ENCODE data around the gene LYRM2. TPM values are rescaled to one million over a fixed set of nuclear protein-coding genes. Genes with fewer than 3 reads are reported as not detected.

The LYRM2 gene, protein sequence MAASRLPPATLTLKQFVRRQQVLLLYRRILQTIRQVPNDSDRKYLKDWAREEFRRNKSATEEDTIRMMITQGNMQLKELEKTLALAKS
- 10 to 100 TPM; 25.5 to 26.4 TPM for total RNA-seq

DNA sequence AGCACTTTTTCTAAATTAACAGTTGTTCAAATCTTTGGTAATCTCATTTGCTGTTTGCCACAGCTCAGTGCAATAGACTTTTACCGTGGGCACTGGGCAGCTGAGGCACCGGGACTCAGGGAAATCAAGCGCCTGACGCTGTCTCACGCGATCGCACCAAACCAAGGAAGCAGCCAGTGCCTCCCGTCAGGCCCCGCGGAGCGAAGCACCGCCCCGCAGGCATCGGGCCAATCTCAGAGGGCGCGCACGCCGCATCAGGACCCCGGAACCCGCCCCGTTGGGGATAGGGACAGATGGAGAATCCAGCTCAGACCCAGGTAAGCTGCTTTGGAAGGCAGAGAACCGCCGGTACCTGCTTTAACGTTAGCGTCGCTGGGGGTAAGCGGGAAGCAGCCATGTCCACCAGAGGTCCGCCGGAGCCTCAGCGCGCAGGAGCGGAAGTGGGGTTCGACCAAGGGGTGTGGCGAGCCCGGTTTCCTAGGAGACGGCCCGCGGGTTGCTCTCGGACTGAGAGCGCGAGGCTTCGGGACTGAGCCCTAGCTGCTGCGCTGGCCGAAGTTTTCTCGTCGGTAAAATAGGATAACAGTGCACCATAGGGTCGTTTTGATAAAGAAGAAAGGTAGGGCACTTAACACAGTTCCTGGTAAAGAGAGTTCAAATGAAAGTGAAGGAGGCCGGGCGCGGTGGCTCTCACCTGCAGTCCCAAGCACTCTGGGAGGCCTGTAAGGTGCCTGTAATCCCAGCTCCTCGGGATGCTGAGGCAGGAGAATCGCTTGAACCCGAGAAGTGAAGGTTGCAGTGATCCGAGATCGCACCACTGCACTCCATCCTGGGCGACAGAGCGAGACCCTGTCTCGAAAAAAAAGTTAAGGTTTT lies at the start of gene LYRM2:
LYRM2 (minus strand) TSS at position 428 of the 876 bp plus-strand sequence; CDS start at position 397, 31 bp downstream.
- H3K27ac Mint-ChIP-seq: peak within 1 kb of the TSS; percentile 96
- intact Hi-C loops (cut with micrococcal nuclease): loop anchor here (1.0 to 2.0 kb wide), 5 partner anchors 28 to 949 kb away; partner anchors contain the start of genes ANKRD6, CASP8AP2, MAP3K7 and PNRC1
- CTCF ChIA-PET: interaction anchor here (0.8 to 3.6 kb wide), 7 partner anchors 9 to 656 kb away, joined by 3 to 21 read pairs (median 4); partner anchors contain the start of genes ANKRD6 and MDN1
- POLR2A ChIA-PET: interaction anchor here (0.8 to 1.5 kb wide), 10 partner anchors 15 to 556 kb away, joined by 3 to 5 read pairs (median 3); partner anchors contain the start of genes ANKRD6, CASP8AP2, RRAGD and UBE2J1
- peak within 1 kb of the TSS; percentile 81 for H3K4me3 Mint-ChIP-seq
- peak; percentile 95 for DNase-seq
- no peaks in the 10 kb centered on the region for H3K9me3 Mint-ChIP-seq
- no peaks in the 10 kb centered on the region for H3K27me3 Mint-ChIP-seq
- peaks cover 32% of the 10 kb centered on the region for H3K4me1 Mint-ChIP-seq (ENCODE audit: low read depth)
- H3K36me3 Mint-ChIP-seq: peaks cover 33% of the 10 kb centered on the region

DNA sequence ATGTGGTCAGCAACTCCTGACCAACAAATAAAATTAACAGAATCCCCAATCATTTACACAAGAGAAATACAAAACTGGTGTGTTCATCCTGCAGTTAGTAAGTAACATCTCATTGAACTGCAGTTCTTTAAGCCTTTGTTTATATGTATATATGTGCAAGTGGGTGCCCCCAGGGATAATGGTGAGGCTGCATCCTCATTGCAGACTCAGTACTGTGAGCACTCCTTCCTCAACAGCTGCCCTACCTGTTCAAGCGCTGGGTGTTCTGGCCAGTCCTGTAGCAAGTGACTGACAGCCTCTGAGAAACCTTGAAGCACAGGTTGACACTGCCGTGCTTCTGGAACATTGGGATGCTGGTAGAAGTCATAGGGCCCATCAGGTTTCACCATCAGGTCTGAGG lies 49.8 kb upstream of the LYRM2 start:
- peaks cover 5% of the 10 kb centered on the region for H3K4me1 Mint-ChIP-seq (ENCODE audit: low read depth)
- H3K27ac Mint-ChIP-seq: no peak overlapping the region
- H3K4me3 Mint-ChIP-seq: no peak overlapping the region
- H3K27me3 Mint-ChIP-seq: no peaks in the 10 kb centered on the region
- no peaks in the 10 kb centered on the region for H3K9me3 Mint-ChIP-seq
- POLR2A ChIA-PET: no interaction called here
- peaks cover 49% of the 10 kb centered on the region for H3K36me3 Mint-ChIP-seq
- intact Hi-C loops (cut with micrococcal nuclease): no loop called here
- CTCF ChIA-PET: no interaction called here
- DNase-seq: no peak

DNA sequence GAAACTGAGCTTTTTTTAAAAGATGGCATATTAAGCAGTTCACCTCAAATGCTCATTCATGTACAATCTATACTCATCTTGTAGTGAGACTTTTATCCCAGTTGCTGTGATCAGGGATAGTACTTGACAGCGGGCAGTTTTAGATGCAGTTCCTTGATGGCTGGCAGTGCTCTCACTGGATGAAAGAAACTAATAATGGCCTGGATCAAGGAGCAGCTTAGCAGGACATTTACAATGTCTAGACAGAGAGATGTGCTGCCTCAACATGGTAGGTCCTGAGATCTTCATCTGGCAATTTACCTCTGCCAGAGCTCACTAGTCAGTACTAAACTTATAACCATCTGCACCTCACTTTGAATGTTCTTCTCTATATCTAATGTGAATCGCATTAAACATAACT lies 46.8 kb upstream of the LYRM2 start:
- H3K27me3 Mint-ChIP-seq: no peaks in the 10 kb centered on the region
- CTCF ChIA-PET: no interaction called here
- H3K9me3 Mint-ChIP-seq: no peaks in the 10 kb centered on the region
- intact Hi-C loops (cut with micrococcal nuclease): no loop called here
- DNase-seq: no peak
- no peaks in the 10 kb centered on the region for H3K4me1 Mint-ChIP-seq (ENCODE audit: low read depth)
- POLR2A ChIA-PET: no interaction called here
- no peak overlapping the region for H3K27ac Mint-ChIP-seq
- H3K4me3 Mint-ChIP-seq: no peak overlapping the region
- peaks cover 56% of the 10 kb centered on the region for H3K36me3 Mint-ChIP-seq

DNA sequence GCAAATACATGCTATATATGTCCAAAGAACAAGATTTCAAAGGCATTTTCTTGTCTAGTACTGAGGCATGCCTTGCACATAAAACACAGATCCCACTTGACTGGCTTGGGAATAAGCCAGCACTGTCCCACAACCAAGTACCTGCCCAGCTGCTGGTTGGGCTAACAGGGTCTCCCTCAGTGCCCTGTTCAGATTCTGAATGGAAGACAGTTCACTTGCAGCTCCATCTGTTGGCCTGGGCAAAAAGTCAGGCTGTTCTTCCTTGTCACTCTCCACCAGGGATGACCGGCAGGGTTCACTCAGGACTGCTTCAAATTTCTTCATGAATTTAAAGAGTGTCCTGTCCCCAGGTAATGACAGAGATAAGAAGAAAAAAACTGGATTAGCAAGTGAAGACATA lies 44.4 kb upstream of the LYRM2 start:
- ChIA-PET CTCF (no interaction called here), POLR2A (no interaction called here)
- Mint-ChIP-seq H3K27ac (no peak overlapping the region), H3K36me3 (peaks cover 55% of the 10 kb centered on the region), H3K27me3 (no peaks in the 10 kb centered on the region), H3K4me1 (ENCODE audit: low read depth) (no peaks in the 10 kb centered on the region), H3K4me3 (no peak overlapping the region), H3K9me3 (no peaks in the 10 kb centered on the region)
- intact Hi-C loops (cut with micrococcal nuclease): no loop called here
- DNase-seq: no peak

DNA sequence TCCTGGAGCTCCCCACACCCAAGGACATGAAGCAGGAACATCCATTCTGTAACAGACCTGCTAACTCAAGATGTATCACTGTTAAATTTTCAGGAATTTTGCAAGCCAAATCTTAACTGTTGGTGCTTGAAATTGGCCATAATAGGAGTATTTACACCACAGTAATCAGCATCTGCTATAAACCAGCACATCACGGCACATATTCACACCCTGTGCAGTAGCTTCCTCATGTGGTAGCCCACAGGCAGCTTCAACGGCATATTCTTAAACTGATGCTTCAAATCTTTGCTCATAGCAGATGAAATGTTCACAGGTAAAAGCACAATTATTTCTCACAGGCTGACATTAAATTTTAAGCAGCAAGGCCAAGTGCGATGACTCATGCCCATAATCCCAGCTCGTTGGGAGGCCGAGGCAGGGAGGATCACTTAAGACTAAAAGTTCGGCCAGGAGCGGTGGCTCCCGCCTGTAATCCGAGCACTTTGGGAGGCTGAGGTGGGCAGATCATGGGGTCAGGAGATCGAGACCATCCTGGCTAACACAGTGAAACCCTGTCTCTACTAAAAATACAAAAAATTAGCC lies 43.5 kb upstream of the LYRM2 start:
- no peak for DNase-seq
- CTCF ChIA-PET: interaction anchor here (1.0 kb wide), 1 partner anchor 250 kb away, joined by 3 read pairs; no protein-coding TSS in a partner anchor
- Mint-ChIP-seq H3K27ac (no peak overlapping the region), H3K4me3 (no peak overlapping the region), H3K4me1 (ENCODE audit: low read depth) (no peaks in the 10 kb centered on the region), H3K27me3 (no peaks in the 10 kb centered on the region), H3K36me3 (peaks cover 52% of the 10 kb centered on the region), H3K9me3 (no peaks in the 10 kb centered on the region)
- intact Hi-C loops (cut with micrococcal nuclease): no loop called here
- POLR2A ChIA-PET: interaction anchor here (0.8 kb wide), 1 partner anchor 29 kb away, joined by 4 read pairs; no protein-coding TSS in a partner anchor

DNA sequence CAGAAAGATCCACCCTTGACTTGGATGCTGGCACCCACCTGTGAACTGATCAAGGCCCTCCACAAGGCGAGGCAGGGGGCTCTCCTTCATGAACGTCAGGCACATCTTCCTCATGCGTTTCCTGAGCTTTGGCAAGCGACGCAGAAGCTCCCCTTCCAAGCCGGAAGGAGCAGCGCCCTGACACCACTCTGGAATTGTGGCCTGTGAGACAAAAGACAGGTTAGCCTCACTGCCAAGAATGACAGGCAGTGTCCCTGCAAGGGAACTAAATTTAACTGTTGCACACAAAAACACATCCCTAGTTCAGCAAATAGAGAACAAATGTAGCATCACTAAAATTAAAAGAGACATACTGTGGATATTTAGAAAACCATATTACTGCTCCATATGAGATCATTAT lies 42.0 kb upstream of the LYRM2 start:
- DNase-seq: no peak
- H3K4me3 Mint-ChIP-seq: no peak overlapping the region
- CTCF ChIA-PET: no interaction called here
- no peaks in the 10 kb centered on the region for H3K27me3 Mint-ChIP-seq
- POLR2A ChIA-PET: no interaction called here
- intact Hi-C loops (cut with micrococcal nuclease): no loop called here
- no peaks in the 10 kb centered on the region for H3K9me3 Mint-ChIP-seq
- peaks cover 52% of the 10 kb centered on the region for H3K36me3 Mint-ChIP-seq
- no peaks in the 10 kb centered on the region for H3K4me1 Mint-ChIP-seq (ENCODE audit: low read depth)
- no peak overlapping the region for H3K27ac Mint-ChIP-seq

DNA sequence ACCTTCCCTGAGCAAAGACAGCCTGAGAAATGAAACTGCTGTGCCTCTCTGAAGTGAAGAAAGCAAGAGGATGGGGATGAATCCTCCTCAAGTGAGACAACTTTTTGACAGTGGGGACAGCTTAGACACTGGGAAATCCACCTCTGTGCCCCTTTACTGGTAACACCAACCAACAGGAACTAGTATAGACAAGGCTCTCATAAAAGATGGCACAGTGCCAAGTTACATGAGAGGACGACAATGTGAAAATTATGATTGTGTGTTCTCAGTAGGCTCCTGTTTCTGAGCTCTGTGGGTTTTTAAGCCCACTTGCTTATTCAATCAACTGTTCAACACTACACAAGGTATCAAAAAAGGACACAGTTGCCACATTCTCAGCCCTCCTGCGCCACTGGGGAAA lies 41.6 kb upstream of the LYRM2 start:
- no peak overlapping the region for H3K27ac Mint-ChIP-seq
- ChIA-PET POLR2A (no interaction called here), CTCF (no interaction called here)
- H3K9me3 Mint-ChIP-seq: no peaks in the 10 kb centered on the region
- no peak overlapping the region for H3K4me3 Mint-ChIP-seq
- peaks cover 52% of the 10 kb centered on the region for H3K36me3 Mint-ChIP-seq
- intact Hi-C loops (cut with micrococcal nuclease): no loop called here
- no peaks in the 10 kb centered on the region for H3K27me3 Mint-ChIP-seq
- no peak for DNase-seq
- H3K4me1 Mint-ChIP-seq (ENCODE audit: low read depth): no peaks in the 10 kb centered on the region

DNA sequence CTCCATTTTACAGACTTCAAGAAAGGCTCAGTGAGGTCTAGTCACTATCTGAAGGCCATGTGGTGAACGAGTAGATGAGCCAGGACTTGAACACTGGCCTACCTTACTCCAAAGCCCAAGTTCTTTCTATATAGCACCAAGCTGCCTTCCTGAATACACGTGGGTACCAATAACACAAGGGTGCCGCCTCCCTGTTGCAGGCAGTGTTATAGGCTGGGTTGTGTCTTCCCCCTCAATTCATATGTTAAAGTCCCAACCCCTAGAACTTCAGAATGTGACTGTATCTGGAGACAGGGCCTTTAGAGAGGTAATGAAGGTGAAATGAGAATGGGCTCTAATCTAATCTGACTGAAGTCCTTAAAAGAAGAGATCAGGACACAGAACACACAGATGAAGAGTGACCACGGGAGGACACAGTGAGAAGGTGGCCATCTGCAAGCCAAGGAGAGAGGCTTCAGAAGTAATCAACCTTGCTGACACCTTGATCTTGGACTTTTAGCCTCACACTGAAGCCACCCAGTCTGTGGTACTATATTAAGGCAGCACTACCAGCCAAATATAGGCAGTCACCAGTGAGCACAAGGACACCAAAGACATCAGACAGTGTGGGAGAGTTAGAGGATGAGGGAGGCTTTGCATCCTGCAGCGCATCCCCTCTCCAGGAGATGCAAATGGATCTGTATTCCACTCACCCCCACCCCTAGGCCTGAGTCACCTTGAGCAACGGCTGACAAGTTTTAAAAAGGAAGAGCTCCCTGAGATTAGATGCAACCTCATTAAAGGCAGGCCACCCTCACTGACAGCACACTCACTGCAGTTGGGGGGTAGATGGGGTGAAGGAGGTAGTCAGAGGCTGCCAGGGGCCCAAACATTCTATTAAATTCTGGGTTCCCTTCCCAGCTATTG lies 40.9 kb upstream of the LYRM2 start:
- CTCF ChIA-PET: interaction anchor here (0.6 kb wide), 1 partner anchor 300 kb away, joined by 3 read pairs; no protein-coding TSS in a partner anchor
- Mint-ChIP-seq H3K36me3 (peaks cover 49% of the 10 kb centered on the region), H3K27ac (no peak overlapping the region)

DNA sequence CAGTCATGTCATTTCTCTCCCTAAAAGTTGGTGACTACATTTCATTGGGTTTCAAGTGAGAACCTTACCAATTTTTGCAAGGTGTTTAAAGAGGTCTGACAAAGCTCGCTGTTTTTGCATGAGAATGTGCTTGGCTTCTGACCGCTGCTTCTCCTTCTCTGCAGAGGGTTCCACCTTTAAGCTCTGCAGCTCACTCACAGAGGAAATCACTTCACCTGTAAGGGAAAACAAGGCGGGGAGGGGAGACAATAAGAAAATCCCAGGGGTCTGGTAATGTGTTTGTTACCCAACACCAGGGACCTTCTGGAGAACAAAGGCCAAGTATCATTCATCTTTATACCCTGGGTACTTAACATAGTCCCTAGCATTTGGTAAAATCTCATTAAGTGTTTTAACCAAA lies 40.0 kb upstream of the LYRM2 start:
- H3K36me3 Mint-ChIP-seq: peaks cover 53% of the 10 kb centered on the region
- no peak for DNase-seq
- intact Hi-C loops (cut with micrococcal nuclease): no loop called here
- no peak overlapping the region for H3K4me3 Mint-ChIP-seq
- no peaks in the 10 kb centered on the region for H3K9me3 Mint-ChIP-seq
- CTCF ChIA-PET: interaction anchor here (0.6 kb wide), 1 partner anchor 299 kb away, joined by 3 read pairs; no protein-coding TSS in a partner anchor
- H3K4me1 Mint-ChIP-seq (ENCODE audit: low read depth): no peaks in the 10 kb centered on the region
- no peak overlapping the region for H3K27ac Mint-ChIP-seq
- POLR2A ChIA-PET: no interaction called here
- no peaks in the 10 kb centered on the region for H3K27me3 Mint-ChIP-seq

More for the DNA sequence above, 40.9 kb upstream of the LYRM2 start:
- intact Hi-C loops (cut with micrococcal nuclease): no loop called here
- Mint-ChIP-seq H3K9me3 (no peaks in the 10 kb centered on the region), H3K4me1 (ENCODE audit: low read depth) (no peaks in the 10 kb centered on the region), H3K27me3 (no peaks in the 10 kb centered on the region), H3K4me3 (no peak overlapping the region)
- POLR2A ChIA-PET: no interaction called here
- DNase-seq: no peak

DNA sequence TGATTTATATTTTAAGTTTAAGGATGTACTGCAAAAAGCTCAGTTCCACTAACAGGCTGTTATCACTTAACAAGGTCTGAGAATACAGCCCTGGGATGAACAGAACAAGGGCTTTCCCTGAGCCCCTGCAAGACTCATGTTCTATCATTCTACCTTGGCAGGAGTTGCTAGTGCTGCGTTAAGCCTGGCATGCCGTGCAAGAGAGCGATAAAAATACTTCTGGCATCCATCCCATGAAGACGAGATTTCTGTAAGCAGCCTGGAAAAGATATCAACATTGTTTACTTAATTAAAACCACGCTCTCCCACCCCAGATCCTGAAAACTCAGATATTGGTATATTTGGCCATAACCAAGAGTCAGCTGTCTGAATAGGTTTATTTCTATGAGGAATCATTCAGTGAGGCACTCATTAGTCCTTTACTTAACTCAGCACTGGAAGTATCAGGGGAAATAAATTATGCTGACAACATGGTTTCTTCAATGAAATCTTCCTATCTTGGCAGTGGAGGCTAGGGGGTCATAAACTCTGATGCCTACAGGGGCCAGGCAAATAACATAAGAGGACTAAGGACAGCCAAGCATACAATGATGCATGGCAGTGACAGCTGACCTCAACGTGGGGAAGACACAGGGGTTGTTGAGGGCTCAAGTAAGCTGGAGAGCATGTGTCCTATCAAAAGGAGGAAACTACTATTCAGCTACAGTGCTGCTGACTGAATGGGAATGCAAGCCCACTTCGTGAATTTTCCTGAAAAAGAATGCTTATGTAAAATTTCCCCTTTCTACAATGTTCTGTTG lies 37.6 kb upstream of the LYRM2 start:
- no peak overlapping the region for H3K27ac Mint-ChIP-seq
- no peaks in the 10 kb centered on the region for H3K9me3 Mint-ChIP-seq
- H3K4me1 Mint-ChIP-seq (ENCODE audit: low read depth): no peaks in the 10 kb centered on the region
- POLR2A ChIA-PET: no interaction called here
- DNase-seq: no peak
- no peaks in the 10 kb centered on the region for H3K27me3 Mint-ChIP-seq
- H3K4me3 Mint-ChIP-seq: no peak overlapping the region
- CTCF ChIA-PET: no interaction called here
- peaks cover 52% of the 10 kb centered on the region for H3K36me3 Mint-ChIP-seq
- intact Hi-C loops (cut with micrococcal nuclease): no loop called here

DNA sequence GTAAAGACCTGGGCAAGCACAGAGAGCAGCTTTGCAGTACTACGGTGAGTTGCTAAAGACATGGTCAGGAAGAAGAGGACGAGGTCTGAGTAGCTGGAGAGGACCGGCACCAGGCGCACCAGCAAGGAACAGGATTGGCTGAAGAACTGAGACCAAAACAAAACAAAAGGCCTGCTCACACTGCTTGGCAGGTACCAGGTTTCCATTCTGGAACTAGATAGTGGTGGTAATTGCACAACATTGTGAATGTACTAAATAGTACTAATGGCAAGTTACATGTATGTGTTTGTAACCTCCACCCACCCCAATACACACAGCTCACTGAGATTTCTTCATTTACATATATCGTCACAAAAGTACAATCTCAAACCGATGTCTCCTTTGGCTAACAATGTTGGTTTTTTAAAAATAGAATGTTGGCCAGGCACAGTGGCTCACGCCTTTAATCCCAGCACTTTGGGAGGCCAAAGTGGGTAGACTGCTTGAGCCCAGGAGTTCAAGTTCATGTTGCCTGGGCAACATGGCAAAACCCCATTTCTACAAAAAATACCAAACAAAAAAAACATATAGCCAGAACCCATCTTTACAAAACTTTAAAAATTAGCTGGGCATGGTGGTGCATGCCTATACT lies 32.5 kb upstream of the LYRM2 start:
- POLR2A ChIA-PET: no interaction called here
- no peak overlapping the region for H3K27ac Mint-ChIP-seq

More for the DNA sequence above, 32.5 kb upstream of the LYRM2 start:
- no peak for DNase-seq
- Mint-ChIP-seq H3K9me3 (no peaks in the 10 kb centered on the region), H3K36me3 (peaks cover 49% of the 10 kb centered on the region), H3K27me3 (no peaks in the 10 kb centered on the region), H3K4me1 (ENCODE audit: low read depth) (no peaks in the 10 kb centered on the region), H3K4me3 (no peak overlapping the region)
- CTCF ChIA-PET: no interaction called here
- intact Hi-C loops (cut with micrococcal nuclease): no loop called here

Data from activated CD4-positive, alpha-beta memory T cell treated with anti-CD3 and anti-CD28 coated beads for 36 hours (primary cell).